ENCODE results near the gene LRRN3. TPM values are rescaled to one million over a fixed set of nuclear protein-coding genes. Genes with fewer than 3 reads are reported as not detected.

Gene LRRN3
- total and polyA plus RNA-seq, 2 of the 8 experiments (the other 6 are each of a cell fraction or from before 2014, with no cell fraction given): 0.20 to 0.32 TPM

DNA sequence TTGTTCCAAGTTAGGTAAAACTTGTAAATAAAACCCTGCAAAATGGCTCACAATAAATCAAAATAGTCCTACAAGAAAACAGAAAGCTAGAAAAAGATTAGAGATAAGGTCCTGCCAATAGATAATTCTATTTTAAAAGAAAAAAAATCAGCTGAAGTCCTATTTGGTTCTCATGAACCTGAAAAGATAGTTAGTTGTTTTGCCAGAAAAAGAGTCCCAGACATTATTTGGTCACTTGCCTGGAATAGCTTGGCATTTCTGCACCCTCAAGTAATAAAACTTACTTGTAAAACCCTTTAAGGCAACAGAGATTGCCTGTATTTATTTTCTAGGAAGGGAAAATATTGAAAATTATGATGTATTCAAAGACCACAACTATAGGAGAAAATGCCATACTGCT, 47.7 kb downstream of the LRRN3 start:
- peaks cover 0 to 6% (median 1%) of the 10 kb centered on the region in 4 experiments; a peak in 3 of 7 replicates for H3K4me1 ChIP-seq (replicated peaks in 1 of 4; ENCODE audit: control insufficient read depth in 3 of 4, insufficient read depth in 4 of 4, low read length in 3 of 4)
- no peaks in the 10 kb centered on the region for H3K23me2 ChIP-seq (ENCODE audit: low read depth, low read length)
- no peak overlapping the region for H4K91ac ChIP-seq (replicated peaks; ENCODE audit: insufficient read length, low read length)
- no peaks in the 10 kb centered on the region for H3K9me3 ChIP-seq (ENCODE audit: insufficient read depth in 2 of 2, low read depth in 1 of 2, low read length in 1 of 2)
- no peak overlapping the region for H4K8ac ChIP-seq (ENCODE audit: extremely low read depth, insufficient read depth, low read length)
- H2BK12ac ChIP-seq (ENCODE audit: low read depth, low read length): no peak overlapping the region
- POLR2A ChIA-PET (ENCODE audit: partially characterized antibody): no interaction called here
- no peak overlapping the region for H3K56ac ChIP-seq (replicated peaks; ENCODE audit: insufficient read length, low read depth, low read length)
- peaks cover 0 to 2% (median 0%) of the 10 kb centered on the region in 4 experiments; a peak in 1 of 7 replicates for H3K27me3 ChIP-seq (replicated peaks in 1 of 4; ENCODE audit: control insufficient read depth in 3 of 4, extremely low read depth in 1 of 4, insufficient read depth in 3 of 4, low read length in 3 of 4)
- H2BK120ac ChIP-seq (replicated peaks; ENCODE audit: low read depth, low read length): no peak overlapping the region
- H3K79me2 ChIP-seq (ENCODE audit: control insufficient read depth in 1 of 2, insufficient read depth in 2 of 2, low read length in 2 of 2): no peaks in the 10 kb centered on the region
- no peak overlapping the region for H2BK15ac ChIP-seq (ENCODE audit: low read length)
- no peaks in the 10 kb centered on the region for H3K79me1 ChIP-seq (ENCODE audit: low read depth, low read length)
- no peak overlapping the region for H2AFZ ChIP-seq (ENCODE audit: low read length)
- no peak for TF ChIP-seq NRF1 (IDR thresholded peaks at IDR 0.05; ENCODE audit: low read depth, low read length)
- TF ChIP-seq POU5F1 (IDR thresholded peaks at IDR 0.05; ENCODE audit: low read depth, low read length): no peak
- TF ChIP-seq CTBP2 (IDR thresholded peaks at IDR 0.05; ENCODE audit: borderline replicate concordance, insufficient read depth, insufficient read length, low read length): no peak
- no peak for TF ChIP-seq RAD21 (IDR thresholded peaks at IDR 0.05 in 1 of 2, conservative IDR thresholded peaks at IDR 0.05 in 1 of 2; ENCODE audit: low read depth in 2 of 2, low read length in 2 of 2)
- no peak for TF ChIP-seq KDM4A (IDR thresholded peaks at IDR 0.05; ENCODE audit: low read depth, low read length, severe bottlenecking)
- TF ChIP-seq CBX8 (IDR thresholded peaks at IDR 0.05; ENCODE audit: borderline replicate concordance, low read depth, low read length): no peak
- no peak overlapping the region for H3K18ac ChIP-seq (ENCODE audit: extremely low read depth, low read length)
- no peak overlapping the region for H4K5ac ChIP-seq (ENCODE audit: insufficient read length, low read depth, low read length)
- no peak overlapping the region for H3K4me2 ChIP-seq (ENCODE audit: insufficient read depth in 1 of 2, low read depth in 2 of 2, low read length in 2 of 2)
- no peak for DNase-seq (ENCODE audit: low read depth in 1 of 2, low spot score in 2 of 2)
- no peak overlapping the region for H2AK5ac ChIP-seq (ENCODE audit: low read depth, low read length)
- H3K4me3 ChIP-seq (ENCODE audit: extremely low read depth in 1 of 4, insufficient read depth in 2 of 4, low read depth in 3 of 4, low read length in 4 of 4): no peak overlapping the region
- no peak overlapping the region for H3K4ac ChIP-seq (replicated peaks; ENCODE audit: insufficient read length, low read depth, low read length)
- no peaks in the 10 kb centered on the region for H4K20me1 ChIP-seq (replicated peaks in 1 of 2; ENCODE audit: control insufficient read depth in 1 of 2, insufficient read depth in 2 of 2, low read length in 2 of 2)
- H3K14ac ChIP-seq (ENCODE audit: insufficient read length): no peak overlapping the region
- H2BK5ac ChIP-seq (ENCODE audit: low read depth, low read length): no peak overlapping the region
- CTCF ChIA-PET (ENCODE audit: partially characterized antibody): interaction anchor here (0.6 to 1.4 kb wide), 4 partner anchors 9 to 566 kb away, joined by 3 read pairs; no protein-coding TSS in a partner anchor
- H3K23ac ChIP-seq (ENCODE audit: insufficient read length): no peak overlapping the region
- no peak overlapping the region for H3K9ac ChIP-seq (replicated peaks in 1 of 4; ENCODE audit: extremely low read depth in 1 of 4, low read depth in 3 of 4, low read length in 3 of 4)
- H3K27ac ChIP-seq (ENCODE audit: low read depth, low read length): no peak overlapping the region
- FAIRE-seq: no peak
- no peak overlapping the region for H2BK20ac ChIP-seq (ENCODE audit: low read length)
- H3K36me3 ChIP-seq (ENCODE audit: control insufficient read depth in 2 of 4, insufficient read depth in 4 of 4, low read length in 3 of 4): no peaks in the 10 kb centered on the region

All from H1 (cell line).